ENCODE data around the gene ARFGEF3.

ARFGEF3 gene

DNA sequence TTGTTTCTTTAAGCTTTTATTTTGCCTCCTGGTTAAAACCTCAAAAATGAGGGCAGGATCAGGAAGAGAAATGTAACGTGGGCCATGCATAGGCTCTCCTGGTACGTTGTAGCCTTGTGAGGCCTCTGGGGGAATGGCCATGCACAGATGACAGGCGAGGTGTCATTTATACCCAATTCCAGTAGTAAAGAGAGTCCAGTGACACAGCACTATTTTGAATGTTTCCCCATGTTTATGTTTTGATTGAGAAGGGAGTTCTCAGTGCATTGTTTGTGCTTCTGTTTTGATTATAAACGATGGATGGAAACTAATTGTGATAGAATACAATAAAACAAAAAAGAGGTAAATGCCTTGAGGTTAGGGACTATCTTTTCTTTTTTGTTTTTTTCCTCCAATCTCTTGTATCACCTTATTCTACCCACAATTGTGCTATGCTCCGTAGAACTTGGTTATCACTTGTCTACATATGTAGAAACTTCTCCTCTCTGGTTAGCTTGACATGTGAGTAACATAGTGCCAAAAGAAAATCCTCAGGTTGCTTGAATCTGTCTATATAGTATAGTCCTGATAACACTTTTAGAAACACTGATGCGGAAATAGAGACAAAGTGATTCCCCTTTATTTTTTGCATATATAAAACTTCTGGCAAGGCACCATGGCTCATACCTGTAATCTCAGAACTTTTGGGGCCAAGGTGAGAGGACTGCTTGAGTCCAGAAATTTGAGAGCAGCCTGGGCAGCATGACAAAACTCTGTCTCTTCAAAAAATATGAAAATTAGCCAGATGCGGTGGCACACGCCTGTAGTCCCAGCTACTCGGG is 209.1 kb downstream of the ARFGEF3 start:
- no peak for DNase-seq

DNA sequence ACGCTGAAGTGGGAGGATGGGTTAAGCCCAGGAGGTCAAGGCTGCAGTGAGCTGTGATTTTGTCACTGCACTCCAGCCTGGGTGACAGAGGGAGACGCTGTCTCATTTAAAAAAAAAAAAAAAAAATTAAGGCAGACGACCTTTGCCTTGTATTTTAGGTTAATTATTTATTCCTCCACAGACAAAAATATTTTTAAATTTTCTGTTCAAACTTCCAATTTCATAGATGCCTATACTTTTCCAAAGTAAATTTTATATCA is 209.6 kb downstream of the ARFGEF3 start:
- no peak for DNase-seq

DNA sequence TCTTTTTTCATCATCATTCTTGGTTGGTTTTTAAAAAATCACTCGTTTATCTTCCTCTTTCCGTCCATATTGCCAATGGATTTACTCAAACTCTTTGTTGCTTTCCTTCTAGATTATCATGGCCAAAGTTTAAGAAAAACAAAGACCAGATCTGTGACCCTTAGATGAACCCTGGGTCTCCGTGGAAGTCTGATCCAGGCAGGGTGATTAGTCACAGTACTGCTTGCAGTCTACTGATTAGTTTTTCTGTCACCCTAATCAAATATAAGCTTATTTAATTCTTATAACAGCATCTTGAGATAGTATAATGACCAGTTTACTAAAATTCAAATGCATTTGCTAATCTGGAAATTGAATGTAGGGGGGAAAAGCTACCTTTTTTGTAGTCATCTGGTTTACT is 210.0 kb downstream of the ARFGEF3 start:
- no peak for DNase-seq

DNA sequence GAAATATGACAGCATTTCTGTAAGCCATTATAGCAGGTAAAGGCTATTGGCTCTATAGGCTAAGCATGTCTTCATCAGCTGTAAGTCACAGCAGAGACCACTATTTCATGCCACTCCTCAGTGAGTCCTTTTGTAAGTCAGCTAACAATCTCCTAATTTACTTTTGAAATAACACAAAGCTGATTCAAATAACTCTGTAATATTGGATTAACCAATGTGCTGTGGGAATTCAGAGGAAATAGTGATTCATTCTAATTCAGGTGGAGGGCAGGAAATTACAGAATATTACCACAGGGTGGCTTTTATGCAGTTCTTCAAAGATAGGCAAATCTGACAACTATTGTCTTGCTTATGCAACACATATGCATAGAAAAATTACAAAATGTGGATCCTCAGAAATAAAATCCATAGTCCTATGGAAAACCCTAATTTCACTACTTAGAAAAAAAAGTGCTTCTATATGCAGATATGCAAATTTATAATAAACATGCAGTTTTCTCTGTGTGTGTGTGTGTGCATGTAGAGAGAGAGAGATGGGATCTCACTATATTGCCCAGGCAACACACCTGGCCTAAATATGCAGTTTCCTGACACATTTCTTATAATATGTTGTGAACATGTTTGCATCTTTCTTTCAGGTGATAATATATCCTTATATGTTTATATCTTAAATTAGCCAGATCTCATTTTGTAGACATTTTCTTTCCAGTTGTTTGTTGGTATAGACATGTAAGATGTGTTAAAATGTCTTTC is 211.1 kb downstream of the ARFGEF3 start:
- DNase-seq: no peak

DNA sequence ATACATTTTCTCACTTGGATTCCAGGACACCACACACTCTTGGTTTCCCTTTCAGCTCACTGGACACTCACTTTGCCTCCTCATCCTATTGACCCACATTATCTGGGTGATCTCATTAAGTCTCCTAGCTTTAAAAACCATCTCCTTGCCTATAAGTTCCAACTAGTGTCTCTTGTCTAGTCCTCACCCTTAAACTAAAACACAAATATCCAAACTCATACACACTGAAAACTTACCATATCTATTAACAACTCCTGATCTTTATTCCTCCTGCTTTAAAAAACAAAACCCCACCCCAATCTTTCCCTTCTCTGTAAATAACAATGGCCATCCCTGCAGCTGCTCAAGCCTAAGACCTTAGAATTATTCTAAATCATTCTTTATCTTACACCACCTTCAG is 212.5 kb downstream of the ARFGEF3 start:
- no peak for DNase-seq

DNA sequence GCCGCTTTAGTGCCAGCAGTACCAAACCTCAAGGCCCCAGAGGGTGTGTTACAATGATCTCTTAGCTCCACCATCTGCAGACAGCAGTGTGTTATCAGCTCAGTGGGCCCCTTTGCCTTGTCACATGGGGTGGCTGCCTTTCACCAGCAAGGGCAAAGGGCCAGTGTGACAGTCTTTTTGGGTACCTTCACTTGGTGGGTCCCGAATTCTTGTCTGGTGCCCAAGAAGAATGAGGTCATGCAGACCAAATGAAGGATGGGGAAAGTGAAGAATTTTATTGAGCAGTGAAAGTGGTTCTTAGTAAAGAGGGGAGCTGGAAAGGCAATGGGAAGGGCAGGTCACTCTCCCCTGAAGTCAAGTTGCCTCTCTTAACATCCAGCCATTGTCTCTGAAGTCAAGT is 213.1 kb downstream of the ARFGEF3 start:
- no peak for DNase-seq

DNA sequence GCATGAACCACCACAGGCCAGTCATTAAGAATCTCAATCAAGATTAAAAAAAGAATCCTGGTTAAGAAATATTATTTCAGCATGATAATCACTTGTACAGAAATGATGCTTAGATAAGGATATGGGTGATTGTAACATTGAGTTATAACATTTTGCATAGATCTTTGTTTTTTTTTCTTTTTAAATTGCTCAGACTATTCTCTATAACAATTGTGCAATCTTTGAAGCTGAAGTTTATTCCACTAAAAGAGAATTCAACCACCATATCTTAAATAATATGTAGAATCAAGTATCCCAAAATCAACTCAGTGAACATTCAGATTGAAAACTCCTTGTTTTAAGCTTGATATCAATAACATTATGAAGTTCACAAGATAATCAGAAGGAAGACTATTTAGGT is 215.3 kb downstream of the ARFGEF3 start:
- DNase-seq: no peak

DNA sequence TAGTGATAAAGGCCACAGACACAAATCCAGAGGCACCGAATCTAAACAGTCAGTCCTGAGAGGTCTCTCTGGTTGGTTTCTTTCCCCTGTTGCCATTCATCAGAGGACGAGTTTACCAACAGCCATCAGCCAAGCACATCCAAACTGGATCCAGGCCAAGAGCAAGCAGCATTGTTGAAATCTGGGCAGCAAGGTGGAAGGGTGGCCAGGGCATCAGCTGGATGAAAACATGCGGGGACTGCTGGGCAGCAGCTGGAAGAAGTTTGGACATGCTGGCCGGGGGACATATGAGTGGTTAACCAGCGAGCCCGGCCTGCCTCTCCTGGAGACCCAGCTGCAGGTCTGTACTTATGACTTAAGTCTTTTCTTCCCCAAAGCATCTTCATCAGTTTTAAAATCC is 216.1 kb downstream of the ARFGEF3 start, which contains the start of gene SMIM28:
SMIM28 (plus strand) TSS at position 62 of the 400 bp plus-strand sequence; CDS start at position 230, 168 bp downstream.
- DNase-seq: no peak

DNA sequence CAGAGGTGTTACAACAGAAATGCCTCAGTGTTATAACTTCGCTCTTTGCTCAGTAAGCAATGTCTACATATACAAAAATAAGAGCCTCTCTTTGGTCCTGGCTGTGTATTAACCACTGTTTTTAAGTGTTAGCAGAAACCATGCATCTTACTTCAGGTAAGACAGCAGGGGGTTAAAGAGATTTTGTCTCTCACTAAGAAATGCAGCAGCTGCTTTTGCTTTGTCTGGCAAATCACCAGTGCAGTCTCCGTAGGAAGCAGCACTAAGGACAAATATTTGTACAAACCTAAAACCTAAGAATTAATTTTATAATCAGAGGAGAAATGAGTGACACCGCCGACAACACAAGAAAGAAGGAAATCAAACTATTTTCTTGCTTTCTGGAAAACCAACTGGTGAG is 216.7 kb downstream of the ARFGEF3 start:
- no peak for DNase-seq

DNA sequence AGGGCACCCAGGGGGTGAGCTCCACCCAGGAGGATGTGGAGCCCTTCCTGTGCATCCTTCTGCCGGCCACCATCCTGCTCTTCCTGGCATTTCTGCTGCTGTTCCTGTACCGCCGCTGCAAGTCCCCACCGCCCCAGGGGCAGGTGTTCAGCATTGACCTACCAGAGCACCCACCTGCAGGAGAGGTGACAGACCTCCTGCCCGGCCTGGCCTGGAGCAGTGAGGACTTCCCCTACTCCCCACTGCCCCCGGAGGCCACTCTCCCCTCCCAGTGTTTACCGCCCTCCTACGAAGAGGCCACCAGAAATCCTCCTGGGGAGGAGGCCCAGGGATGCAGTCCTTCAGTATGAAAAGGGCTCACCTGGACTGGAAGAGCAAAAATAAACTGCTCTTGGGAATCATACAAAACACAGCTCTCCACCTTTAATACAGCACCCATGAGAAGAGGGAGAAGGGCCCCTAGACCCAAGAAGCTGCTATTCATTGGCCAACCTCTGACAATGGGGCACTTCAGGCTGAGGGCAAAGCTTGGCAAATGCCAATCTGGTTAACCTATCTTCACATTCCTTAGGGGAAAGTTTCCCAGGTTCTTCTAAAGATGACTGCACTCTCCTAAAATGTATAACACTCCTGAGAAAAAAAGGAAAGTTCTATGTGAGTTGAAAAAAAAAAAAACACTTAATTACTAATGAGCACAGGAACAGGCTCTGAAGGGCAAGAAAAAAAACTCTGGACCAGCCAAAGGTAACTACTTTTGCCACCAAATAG is 220.9 kb downstream of the ARFGEF3 start:
- no peak for DNase-seq

DNA sequence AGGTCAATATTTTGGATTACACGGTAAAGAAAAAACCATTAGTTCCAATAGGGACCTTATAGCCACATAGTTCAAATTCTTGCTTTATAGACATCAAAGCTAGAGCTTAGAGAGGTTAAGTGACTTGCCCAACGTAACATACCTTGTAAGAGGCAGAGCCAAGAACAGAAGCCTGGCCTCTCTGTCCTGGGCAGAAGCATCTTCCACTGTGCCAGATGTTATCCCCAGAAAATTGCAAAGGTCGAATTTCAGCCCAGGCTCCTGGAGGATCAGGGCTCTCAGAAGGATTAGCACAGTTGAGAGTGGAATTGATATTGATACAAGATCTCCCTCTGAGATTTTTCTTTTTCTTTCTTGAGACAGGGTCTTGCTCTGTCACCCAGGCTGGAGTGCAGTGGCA is 222.0 kb downstream of the ARFGEF3 start:
- peak; percentile 4 for DNase-seq

DNA sequence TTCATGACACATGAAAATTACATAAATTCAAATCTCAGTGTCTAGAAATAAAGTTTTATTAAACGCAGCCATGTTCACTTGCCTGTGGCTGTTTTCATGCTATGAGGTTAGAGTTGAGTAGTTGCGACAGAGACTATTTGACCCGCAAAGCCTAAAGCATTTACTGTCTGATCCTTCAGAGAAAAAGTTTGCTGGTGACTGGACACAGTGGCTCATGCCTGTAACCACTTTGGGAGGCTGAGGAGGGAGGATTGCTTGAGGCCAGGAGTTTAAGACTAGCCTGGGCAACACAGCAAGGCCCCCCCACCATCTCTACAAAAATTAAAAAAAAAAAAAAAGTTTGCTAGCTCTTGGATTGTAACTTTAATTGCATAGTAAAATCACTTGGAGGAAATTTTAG is 225.2 kb downstream of the ARFGEF3 start:
- DNase-seq: no peak

DNA sequence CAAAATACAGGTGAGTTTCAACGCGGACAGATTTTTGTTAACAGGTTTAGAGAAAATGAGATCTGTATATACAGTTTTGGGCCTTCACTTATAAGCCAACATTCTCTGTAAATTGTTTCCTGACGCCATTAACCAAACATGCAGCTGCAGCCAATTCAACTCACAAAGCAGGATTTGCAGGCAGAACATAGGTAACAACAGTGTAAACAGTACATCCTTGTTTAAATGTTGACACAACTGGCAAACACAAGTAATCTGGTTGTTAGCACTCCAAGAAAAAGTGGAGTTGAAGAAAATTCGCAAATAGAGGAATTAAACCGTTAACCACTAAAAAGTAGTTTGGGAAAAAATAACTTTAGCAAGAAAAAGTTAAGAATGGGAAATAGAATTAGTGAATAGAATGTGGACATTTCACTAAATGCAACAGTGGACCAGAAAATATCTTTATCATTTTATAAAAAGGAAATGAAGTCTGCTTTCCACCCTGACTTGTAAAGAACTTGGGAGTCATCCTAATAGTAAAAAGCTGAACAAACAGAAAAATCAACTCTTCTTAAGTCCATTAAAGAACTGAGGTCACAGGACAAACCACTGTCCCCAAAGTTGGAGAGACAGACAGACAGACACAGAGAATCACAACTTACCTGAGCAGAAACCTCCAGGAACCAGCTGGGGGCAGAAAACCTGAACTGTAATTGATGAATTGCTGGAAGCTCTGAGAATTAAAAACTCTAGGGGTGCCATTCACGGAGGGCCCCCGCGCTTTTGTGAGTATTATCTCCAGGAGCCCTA is 226.0 kb downstream of the ARFGEF3 start:
- DNase-seq: no peak

DNA sequence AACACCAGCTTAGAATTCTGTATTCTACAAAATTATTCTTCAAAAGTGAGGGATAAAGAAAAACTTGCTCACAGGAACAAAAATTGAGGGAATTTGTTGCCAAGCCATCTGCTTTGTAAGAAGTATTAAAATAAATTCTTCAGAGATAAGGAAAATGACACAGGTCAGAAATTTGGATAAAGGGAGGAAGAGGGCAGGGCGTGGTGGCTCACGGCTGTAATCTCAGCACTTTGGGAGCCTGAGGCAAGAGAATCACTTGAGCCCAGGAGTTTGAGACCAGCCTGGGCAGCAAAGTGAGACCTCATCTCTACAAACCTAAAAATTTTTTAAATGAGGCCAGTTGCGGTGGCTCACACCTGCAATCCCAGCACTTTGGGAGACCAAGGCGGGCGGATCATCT is 227.8 kb downstream of the ARFGEF3 start:
- DNase-seq: no peak

All from NCI-H2171 (cell line).